H1 (cell line): ENCODE data around the gene ILK. TPM values are rescaled to one million over a fixed set of nuclear protein-coding genes. Genes with fewer than 3 reads are reported as not detected.

Source experiments
- BACH1 ChIP-seq: IDR thresholded peaks from 2 replicates; pipeline ENCODE4 v1.6.1; 2012; ENCODE audit warnings: low read length, improper control_type of control experiment
- CREB1 ChIP-seq: IDR thresholded peaks from 2 replicates; pipeline ENCODE4 v1.6.1; 2012; ENCODE audit warnings: inconsistent platforms
- JUN ChIP-seq: IDR thresholded peaks from 2 replicates; pipeline ENCODE4 v1.6.1; 2011; ENCODE audit warnings: low read depth, mild to moderate bottlenecking, improper control_type of control experiment, low read length
- KDM1A ChIP-seq: fragments of 200-600, 300-600 bp; sonication (generic); IDR thresholded peaks from 2 replicates; pipeline ENCODE4 v1.7.1; 2016; ENCODE audit warnings: mild to moderate bottlenecking, low read length, borderline replicate concordance
- NANOG ChIP-seq: IDR thresholded peaks from 2 replicates; pipeline ENCODE4 v1.6.1; 2011; ENCODE audit warnings: low read length, low read depth, mild to moderate bottlenecking, inconsistent platforms; ENCODE audit not compliant: insufficient read depth, poor library complexity, severe bottlenecking
- RFX5 ChIP-seq: IDR thresholded peaks from 2 replicates; pipeline ENCODE4 v1.6.1; 2011; ENCODE audit warnings: low read depth, low read length, improper control_type of control experiment, borderline replicate concordance
- SIRT6 ChIP-seq: IDR thresholded peaks from one replicate; pipeline ENCODE4 v1.7.1; 2012; ENCODE audit warnings: low read length, inconsistent platforms
- SP1 ChIP-seq: IDR thresholded peaks from 2 replicates; pipeline ENCODE4 v1.6.1; 2011; ENCODE audit warnings: low read depth, low read length
- polyA plus RNA-seq, 7 experiments: library from polyadenylated mRNA; depleted of rRNA in 3 of 7; stranded (reverse) in 5 of 7; unstranded in 2 of 7; fragments of >200 nt in 5 of 7; fragments of 200-250 nt in 2 of 7; gene quantifications; 1 replicate in 5 of 7; 2 replicates in 1 of 7; 4 replicates in 1 of 7; pipeline versions ENCODE4 v1.2.1 to v1.2.3, GENCODE V29; 2011 to 2013; ENCODE audit warnings: missing spikeins in 2 of 7, mixed read lengths in 2 of 7
- total RNA-seq: library from RNA; stranded (reverse); fragmentation: NEBNext Ultra II Directional; extraction: Animal tissue kit (Norgen Biotek cat#: 25700); gene quantifications from 2 replicates; pipeline ENCODE4 v1.2.1, GENCODE V29; 2021

ILK gene
- total and polyA plus RNA-seq, 2 of the 8 experiments (the other 6 are each of a cell fraction or from before 2014, with no cell fraction given): 91.4 to 132 TPM

GRCh38 chr11:6594142-6594768, 9.3 kb upstream of the ILK start (continued):
- no peak for TF ChIP-seq JUN
- no peak for TF ChIP-seq RFX5
- no peak for TF ChIP-seq SIRT6
- no peak for TF ChIP-seq CREB1
- no peak for TF ChIP-seq BACH1
- TF ChIP-seq SP1: no peak
- no peak for TF ChIP-seq KDM1A
- TF ChIP-seq NANOG: no peak
- TF ChIP-seq, all 59 proteins: peak for 0
